ENCODE measurements around the gene MAN2C1.
A peak's percentile ranks its signal among the peaks of the same experiment; 100 is the strongest.
"Not testable (repeated sequence)": the region's sequence is repeated elsewhere in the genome, so short reads cannot be mapped to it uniquely, and the experiment has no call there.

Gene MAN2C1

GRCh38 chr15:75342221-75342620 lies 26.2 kb downstream of the MAN2C1 start:
- no peak for DNase-seq

- DNase-seq: no peak
Measured at GRCh38 chr15:75339531-75340240, 28.7 kb downstream of the MAN2C1 start.

- DNase-seq: no peak
Measured at GRCh38 chr15:75338661-75339240, 29.7 kb downstream of the MAN2C1 start.

- DNase-seq: peak; percentile 30
Measured at GRCh38 chr15:75335705-75336355, 32.6 kb downstream of the MAN2C1 start, which contains the start of gene COMMD4. COMMD4 (plus strand) TSS chr15:75336063; CDS start chr15:75336090, 27 bp downstream.

- DNase-seq: no peak
Measured at GRCh38 chr15:75335313-75335704, 33.1 kb downstream of the MAN2C1 start.

GRCh38 chr15:75333654-75334419 lies 34.6 kb downstream of the MAN2C1 start:
- not testable (repeated sequence) for DNase-seq

- not testable (repeated sequence) for DNase-seq
Measured at GRCh38 chr15:75332093-75332492, 36.3 kb downstream of the MAN2C1 start.

GRCh38 chr15:75329571-75329970 lies 38.8 kb downstream of the MAN2C1 start:
- DNase-seq: no peak

- no peak for DNase-seq
Measured at GRCh38 chr15:75328493-75329314, 39.7 kb downstream of the MAN2C1 start.

- no peak for DNase-seq
Measured at GRCh38 chr15:75327491-75327890, 40.9 kb downstream of the MAN2C1 start.

GRCh38 chr15:75327005-75327404 lies 41.4 kb downstream of the MAN2C1 start:
- DNase-seq: no peak

GRCh38 chr15:75325922-75326321 lies 42.5 kb downstream of the MAN2C1 start:
- no peak for DNase-seq

- no peak for DNase-seq
Measured at GRCh38 chr15:75321711-75322110, 46.7 kb downstream of the MAN2C1 start.

GRCh38 chr15:75319231-75319897 lies 49.0 kb downstream of the MAN2C1 start:
- not testable (repeated sequence) for DNase-seq

GRCh38 chr15:75314552-75315290 lies 53.7 kb downstream of the MAN2C1 start:
- no peak for DNase-seq

GRCh38 chr15:75313116-75313845 lies 55.1 kb downstream of the MAN2C1 start:
- DNase-seq: no peak

GRCh38 chr15:75312548-75312947 lies 55.9 kb downstream of the MAN2C1 start:
- DNase-seq: not testable (repeated sequence)

GRCh38 chr15:75309711-75310110 lies 58.7 kb downstream of the MAN2C1 start:
- DNase-seq: no peak

- DNase-seq: no peak
Measured at GRCh38 chr15:75307778-75308390, 60.5 kb downstream of the MAN2C1 start.

- no peak for DNase-seq
Measured at GRCh38 chr15:75306188-75306587, 62.2 kb downstream of the MAN2C1 start.
